Activated CD4-positive, alpha-beta T cell treated with anti-CD3 and anti-CD28 coated beads for 48 hours (primary cell): ENCODE data around the gene WDR82.

Source experiments
- DNase-seq: peaks from one replicate; pipeline ENCODE4 v3.0.0-alpha.2; 2020

WDR82 gene

DNA sequence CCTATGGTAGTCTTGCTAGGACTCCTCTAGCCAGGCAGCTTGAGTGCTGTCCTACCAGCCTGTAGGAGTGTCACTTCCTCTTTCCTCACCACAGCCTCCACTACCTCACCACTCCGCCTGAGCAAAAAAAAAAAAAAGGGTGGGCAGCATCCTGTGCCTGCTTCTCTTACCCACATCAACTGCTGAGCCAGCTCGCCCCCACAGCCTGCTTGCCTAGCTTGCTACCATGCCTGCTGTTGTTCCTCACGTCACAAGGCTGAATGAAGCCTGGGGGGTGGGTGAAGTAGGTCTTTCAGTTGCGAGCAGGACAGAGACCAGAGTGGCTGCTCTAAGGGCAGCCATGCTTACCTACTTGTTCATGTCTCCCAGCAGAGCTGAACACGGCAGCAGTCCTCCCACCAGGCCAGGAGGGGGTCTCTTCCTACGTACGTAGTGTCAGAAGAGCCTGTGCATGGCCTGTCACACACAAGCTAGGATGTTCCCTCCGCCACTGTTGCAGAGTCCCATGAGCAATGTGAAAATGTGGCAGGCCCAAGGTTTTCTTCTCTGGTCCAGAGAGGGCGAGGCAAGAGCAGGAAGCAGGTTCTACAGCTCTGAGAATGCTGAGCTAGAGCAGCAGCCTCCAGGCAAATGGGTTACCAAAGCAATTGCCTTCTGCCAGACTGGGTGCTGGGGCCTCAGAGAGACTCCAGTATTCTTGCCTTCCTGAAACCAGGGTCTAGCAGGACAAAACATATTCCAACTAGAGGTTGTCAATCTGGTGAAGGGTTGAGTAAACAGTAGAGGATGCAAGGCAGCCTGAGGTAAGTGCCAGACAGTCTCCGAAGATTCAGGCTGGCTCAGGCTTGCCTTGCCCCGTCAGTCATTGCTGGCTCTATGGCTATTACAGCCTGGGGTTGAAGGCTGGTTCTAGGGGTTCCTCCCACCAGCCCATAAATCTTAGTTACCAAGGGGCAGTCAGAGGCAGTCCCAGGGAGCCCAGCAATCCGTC lies 24.8 kb downstream of the WDR82 start:
- peak; percentile 86 for DNase-seq

DNA sequence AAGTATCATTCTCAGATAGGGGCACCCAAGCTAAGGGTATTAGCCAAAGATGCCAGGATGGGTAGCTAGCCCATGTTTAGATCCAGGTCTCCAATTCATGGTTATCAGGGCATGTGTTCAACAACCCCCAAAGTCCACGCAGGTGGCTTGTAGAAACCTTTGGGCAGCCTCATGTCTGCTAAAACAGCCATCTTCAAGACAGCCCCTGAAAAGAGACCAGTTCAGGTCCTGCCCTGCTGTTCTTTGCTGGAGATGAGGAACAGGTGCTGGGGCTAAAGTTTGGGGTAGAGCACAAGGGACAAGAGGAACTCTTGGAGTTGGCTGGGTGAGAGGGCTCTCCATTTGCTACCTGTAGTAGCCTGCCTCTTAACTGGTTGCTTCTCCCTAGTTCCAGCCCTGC lies 28.3 kb downstream of the WDR82 start:
- no peak for DNase-seq

DNA sequence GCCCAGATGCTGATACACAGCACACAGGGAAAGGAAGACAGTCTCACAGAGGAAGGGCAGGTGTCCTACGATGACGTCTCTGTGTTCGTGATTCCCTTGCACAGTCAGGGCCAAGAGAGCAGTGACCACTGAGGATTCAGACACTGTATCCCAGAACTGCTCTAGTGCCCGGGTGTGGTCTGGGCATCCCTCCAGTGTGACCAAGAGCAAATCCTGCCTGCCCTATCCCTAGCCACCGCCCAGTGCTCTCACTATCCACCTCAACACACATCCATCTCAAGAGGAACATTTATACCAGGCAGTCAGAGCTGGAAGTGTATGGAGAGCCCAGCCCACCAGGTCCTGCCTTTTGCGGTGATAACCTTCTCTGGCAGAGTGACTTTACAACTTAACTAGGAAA lies 28.8 kb downstream of the WDR82 start:
- DNase-seq, result no peak

DNA sequence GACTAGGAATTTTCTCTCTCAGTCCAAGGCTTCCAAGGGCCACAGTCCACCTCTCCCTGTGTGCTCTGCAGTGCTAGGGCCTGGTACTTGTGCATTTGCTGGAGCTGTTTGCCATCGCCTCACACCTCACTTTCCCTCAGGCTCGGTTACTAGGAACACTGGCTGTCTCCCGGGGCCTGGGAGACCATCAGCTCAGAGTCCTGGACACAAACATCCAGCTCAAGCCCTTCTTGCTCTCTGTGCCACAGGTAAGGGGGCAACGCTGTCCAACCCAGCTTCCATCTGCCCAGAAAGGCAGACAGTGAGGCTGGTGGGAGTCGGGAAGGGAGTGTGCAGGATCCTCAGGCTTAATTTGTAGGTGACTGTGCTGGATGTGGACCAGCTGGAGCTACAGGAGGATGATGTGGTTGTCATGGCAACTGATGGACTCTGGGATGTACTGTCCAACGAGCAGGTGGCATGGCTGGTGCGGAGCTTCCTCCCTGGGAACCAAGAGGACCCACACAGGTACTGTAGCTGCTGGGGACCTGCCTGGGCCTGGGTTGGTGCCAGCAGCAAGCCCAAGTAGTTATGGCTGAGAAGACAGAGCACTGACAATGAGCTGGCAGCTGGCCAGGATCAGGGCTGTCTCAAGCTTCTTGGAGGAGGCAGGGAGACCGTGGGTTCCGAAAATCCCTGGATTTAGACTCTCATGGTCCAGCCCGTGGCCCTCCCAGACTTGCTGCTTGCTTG lies 29.5 kb downstream of the WDR82 start:
- no peak for DNase-seq

DNA sequence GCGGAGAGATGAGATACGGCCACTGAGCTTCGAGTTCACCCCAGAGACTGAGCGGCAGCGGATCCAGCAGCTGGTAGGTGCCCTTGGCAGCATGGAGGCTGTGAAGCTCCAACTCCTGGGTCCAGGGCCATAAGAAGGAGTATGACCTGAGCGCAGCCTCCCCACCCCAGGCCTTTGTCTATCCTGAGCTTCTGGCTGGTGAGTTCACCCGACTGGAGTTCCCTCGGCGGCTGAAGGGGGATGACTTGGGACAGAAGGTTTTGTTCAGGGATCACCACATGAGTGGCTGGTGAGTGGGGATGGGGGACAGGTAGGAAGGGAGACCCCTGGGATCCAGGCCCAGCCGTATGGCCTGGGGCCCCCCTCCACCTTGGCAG lies 30.3 kb downstream of the WDR82 start:
- no peak for DNase-seq

DNA sequence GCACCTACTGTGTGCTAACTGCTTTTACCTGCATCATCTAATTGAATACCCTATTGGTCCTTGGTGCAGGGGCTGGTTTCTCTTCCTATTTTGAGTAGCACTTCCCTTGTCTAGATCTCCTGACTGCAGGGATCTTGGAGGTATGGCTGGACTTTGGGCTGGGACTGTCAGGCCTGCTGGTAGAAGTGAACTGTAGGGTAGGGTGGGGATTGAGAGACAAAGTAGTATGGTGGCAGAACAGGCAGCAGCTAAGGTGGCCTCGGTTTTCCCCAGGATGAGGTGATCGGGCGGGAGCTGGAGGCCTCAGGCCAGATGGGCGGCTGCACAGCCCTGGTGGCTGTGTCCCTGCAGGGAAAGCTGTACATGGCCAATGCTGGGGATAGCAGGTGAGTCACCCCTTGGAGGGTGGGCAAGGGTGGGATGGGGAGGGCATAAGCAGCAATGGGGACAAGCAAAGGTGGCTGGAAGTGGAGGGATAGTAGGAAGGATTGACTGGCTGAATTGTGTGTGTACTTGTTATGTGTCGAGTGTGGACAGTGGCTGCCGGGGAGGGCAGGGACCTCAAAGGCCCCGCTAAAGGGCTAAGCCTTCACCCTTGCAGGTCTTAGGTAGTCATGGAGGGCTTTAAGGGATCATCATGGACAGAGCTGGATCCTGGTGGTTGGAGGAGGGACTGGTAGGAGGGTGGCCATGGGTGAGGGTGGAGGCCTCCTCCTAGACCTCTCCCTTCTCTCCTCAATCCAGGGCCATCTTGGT lies 30.9 kb downstream of the WDR82 start:
- no peak for DNase-seq

DNA sequence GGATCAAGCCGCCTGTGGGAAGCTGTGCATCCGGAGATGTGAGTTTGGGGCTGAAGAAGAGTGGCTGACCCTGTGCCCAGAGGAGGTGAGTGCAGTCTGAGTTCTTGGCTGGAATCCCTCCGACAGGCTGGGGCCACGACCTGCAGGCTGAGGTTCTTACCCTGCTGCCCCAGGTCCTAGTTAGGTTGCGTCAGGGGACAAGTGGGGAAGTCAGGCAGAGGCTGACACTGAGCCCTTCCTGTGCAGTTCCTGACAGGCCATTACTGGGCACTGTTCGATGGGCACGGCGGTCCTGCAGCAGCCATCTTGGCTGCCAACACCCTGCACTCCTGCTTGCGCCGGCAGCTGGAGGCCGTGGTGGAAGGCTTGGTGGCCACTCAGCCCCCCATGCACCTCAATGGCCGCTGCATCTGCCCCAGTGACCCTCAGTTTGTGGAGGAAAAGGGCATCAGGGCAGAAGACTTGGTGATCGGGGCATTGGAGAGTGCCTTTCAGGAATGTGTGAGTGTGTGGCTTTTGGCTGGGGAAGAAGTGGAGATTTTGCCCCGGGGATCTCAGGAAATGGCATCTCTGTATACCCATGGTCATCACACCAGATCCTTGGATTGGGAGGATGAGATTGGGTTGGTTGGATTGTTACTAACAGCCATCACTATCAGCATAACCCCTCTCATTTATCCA lies 31.6 kb downstream of the WDR82 start:
- no peak for DNase-seq

DNA sequence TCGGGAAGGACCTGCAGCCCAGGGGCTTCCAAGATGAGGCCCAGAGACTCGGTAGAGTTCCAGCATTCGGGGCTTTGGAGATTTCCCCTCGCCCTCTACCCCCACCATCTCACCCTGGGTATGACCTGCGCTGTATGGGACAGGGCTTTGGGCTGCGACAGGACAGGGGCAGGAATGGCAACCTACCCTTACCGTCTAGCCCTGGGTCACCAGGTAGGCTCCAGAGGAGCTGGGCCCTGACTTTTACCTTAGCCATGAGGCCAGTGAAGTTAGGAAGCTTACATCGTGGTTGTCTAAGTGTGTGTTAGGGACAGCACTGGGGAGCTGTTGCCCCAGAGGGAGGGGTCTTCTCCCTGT lies 32.2 kb downstream of the WDR82 start:
- DNase-seq, result no peak

DNA sequence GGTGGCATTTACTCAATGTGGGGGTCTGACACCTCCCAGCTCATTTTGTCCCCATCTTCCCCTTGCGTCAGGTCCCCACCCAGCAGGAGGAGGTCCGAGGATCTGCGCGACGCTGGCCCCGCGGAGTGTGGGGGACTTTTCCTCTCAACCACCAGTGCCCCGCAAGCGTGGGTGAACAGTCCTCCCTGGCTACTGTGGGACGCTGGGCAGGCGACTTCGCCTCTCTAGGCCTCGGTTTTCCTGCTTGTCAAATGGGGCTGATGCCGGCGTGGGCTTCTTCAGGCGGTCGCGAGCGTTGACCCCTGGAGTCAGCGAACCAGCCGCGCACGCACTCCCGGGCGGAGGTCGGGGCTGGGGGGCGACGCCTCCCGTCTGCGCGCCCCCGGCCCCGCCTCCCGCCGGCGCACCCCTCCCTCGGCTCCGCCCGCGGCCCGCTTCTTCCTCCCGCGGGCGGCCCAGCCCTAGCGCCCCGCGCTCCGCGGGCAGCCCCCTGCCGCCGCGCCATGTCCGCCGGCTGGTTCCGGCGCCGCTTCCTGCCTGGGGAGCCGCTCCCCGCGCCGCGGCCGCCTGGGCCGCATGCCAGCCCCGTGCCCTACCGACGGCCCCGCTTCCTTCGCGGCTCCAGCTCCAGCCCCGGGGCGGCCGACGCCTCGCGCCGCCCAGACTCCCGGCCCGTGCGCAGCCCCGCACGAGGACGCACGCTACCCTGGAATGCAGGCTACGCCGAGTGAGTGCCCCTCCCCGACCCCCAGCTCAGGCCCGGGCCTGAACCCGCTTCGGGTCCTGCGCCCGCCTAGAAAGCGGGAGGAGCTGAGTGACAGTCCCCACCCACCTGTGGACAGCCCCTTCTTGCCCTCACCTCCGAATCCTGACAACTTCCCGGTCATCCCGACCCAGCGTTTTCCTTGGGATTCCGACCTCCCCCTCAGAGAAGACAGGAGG lies 32.9 kb downstream of the WDR82 start, which contains the start of gene PPM1M:
PPM1M (plus strand) TSS at position 438 of the 942 bp plus-strand sequence; CDS start at position 504, 66 bp downstream.
- DNase-seq, result peak; percentile 58

DNA sequence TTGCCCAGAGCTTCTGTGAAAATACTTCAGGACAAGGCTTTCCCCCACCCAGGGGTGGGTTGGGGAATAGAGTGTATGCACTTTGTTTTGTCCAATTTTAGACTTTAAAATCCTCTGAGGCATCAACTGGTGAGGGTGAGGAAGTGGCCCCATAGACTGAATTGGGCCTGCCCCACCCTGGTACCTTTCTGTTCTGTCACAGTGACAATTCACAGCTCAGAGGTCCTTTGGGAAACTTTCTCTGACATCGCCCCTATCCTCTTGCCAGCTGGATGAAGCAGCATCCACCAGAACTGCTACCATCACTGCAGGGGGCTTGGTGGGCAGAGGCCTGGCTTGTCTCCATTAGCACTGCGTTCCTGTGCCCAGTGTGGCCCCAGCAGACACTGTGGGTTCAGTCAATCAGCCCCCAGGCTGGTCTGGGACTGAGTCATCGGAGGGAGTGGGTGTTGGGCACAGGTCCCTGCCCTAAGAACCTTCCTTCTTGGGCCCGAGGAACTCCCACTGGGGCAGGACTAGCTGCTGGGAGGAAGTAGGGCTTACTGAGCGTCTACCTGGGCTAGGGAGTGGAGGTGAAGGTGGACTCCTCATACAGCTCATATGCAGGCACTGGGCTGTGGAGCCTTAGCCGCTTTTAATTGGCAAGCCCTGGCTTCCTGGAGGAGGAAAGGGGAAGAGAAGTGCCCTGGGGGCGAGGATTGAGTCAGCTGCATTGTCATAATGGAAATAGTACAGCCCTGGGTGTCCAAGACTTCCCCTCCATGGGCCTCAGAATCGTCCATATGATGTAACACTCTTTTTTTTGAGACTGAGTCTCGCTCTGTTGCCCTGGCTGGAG lies 34.4 kb downstream of the WDR82 start:
- peak; percentile 67 for DNase-seq

DNA sequence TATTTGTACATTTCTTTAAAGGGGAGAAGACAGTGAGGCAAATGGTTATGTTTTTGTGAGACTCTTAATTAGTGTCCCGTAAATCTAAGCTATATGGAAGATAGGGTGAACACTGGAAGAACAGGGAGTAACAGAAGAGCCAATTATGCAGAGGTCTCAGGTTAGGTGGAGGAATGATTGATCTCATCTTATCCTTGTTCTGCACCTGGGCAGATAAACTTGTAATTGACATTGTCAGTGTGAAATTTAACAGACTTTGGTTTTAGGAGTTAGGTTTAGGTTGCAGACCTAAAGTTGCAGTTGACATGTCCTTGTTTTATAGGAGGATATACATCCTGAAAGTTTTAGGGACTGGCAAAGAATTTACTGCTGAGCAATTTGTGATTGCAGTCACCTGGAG lies 36.4 kb downstream of the WDR82 start:
- DNase-seq, result no peak

DNA sequence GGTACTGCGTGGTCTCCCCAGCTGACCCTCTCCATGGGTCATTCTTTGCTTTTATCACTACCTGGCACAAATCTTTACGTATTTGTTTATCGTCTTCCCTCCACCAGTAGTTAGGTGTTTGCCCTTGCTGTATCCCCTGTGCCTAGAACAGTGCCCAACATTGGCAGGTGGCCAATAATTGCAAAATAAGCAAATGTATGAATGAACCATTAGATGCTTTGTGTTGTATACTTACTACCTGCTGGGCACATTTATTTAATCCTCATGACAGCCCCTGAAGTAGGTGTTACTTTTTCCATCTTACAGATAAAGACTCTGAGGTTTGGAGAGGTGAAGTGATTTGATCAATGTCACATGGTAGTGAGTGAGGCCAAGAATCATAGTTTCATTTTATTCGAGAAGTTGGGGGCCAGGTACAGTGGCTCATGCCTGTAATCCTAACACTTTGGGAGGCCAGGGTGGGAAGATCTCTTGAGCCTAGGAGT lies 37.5 kb downstream of the WDR82 start:
- DNase-seq, result no peak

DNA sequence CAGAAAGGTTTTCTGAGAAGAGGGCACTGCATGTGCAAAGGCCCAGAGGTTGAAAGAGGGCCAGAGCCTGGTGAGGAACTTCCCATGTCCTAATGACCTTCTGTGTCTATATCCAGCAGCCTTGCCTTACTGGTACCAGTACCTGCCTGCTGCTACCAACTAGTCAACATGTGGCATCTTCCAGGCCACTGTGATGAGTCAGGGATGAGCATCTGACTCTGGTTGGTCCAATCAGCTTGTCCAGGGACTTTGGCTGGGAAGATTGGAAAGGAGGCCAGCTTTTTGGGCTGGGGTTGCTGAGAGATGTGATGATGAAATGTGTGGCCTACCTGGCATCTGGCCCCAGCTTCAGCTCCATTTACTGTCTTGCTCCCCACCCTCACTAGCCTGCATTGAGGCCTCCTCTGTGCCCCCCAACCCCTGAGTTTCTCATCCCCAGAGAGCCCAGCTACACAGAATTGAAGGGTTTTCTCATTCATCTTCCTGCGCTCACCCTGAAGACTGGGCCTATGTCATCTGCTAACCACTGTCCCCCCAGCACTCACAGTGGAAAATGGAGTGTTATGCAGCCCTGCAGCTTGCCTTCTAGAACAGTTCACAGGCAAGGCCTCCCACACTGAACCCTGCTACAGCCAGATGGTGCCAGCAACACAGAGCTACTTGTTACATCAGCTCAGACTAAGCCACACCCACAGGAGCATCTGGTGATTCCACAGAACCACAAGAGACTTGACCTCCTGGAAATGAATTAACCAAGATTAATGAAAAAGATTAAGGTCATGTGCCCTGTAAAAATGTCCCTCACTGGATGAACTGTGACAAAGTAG lies 38.2 kb downstream of the WDR82 start:
- peak; percentile 77 for DNase-seq

DNA sequence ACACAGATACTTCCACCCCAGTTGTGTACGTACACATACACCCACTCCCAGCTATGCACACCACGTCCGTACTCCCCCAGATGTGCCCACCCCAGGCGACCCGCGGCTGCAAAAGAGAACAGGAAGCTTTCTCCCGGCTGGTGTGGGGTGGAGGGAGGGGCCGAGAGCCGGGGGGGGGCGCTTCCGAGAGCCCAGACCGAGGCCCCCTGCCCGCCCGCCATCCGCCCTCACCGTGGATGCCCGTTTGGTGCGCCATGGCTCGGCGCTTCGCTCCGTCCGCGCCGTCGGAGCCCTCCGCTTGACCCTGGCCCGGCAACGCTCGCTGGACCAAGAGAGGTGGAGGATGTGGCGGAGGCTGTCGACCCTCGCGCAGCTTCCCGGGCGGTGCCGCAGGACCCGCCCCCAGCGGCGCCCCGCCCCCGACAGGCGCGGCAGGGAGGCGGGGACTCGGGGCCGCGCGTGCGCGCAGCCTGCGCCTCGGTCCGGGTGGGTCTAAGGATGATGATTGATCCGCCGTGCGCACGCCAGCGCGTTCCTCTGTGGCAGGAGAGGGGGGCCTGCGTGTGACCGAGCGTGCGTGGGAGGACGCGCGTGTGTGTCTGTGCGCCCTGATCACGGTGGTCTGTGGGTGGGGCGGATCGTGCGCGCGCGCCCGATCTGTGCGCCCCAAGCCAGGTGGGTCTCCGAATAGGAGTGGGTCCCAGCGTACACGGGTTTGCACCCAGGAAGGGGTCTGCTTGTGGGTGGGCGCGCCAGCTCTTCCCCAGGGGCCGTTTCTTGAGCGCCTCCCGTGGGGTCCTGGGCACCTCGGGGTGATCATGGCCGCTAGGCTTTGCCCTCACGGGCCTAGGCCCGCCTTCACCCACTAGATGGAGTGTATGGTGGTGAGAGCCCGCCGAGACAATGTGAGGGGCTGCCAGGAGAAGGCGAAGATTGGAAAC lies 39.4 kb downstream of the WDR82 start, which contains the start of gene TWF2:
TWF2 (minus strand) TSS at position 398 of the 941 bp plus-strand sequence; CDS start at position 256, 142 bp downstream.
- peak; percentile 91 for DNase-seq

DNA sequence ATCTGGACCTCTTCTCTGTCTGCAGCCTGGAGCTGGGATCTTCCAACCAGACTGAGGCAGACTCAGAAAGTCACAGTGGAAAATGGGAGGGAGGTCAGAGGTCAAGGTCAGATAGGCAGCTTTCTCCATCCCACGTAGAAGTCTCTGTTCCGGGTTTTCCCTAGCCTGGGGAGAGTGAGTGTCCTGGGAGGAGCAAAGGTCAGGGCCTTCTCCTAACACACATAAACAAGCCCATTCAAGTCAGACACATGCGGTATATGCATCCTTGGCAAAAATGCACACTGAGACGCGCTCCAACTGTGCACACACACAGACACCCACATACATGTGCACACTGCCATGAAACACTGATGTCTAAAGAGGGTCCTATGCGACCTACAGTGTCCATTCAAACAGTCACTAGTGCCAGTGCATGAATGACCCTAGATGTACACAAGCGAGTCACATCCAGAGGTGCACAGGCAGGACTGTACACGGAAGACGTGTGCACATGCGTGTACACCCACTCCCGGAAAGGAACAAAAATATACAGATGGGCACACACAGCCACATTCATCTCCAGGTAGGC lies 40.2 kb downstream of the WDR82 start:
- DNase-seq, result peak; percentile 50

DNA sequence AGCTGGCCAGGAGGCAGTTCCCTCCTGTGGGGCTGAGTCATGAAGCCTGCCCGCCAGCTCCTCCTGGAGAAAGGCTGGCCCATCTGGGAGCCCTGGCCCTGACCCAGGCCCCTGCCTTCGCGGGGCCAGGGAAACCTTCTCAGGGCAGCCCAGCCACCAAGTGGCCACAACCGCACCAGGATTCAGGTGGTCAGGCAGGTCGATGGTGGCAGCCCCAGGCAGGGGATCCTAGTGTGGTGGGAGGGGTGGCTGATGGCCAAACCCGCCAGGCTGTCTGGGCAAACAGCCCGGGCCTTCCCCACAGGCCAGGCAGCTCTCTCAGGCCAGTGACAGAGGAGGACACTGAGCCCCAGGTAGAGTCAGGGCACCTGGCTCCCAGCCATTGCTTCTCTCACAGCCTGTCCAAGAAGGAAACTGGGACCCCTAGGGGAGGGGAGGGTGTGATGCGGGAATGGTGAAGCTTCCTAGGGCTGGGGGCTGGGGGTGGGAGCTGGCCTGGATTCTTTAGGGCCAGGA lies 40.7 kb downstream of the WDR82 start:
- no peak for DNase-seq

DNA sequence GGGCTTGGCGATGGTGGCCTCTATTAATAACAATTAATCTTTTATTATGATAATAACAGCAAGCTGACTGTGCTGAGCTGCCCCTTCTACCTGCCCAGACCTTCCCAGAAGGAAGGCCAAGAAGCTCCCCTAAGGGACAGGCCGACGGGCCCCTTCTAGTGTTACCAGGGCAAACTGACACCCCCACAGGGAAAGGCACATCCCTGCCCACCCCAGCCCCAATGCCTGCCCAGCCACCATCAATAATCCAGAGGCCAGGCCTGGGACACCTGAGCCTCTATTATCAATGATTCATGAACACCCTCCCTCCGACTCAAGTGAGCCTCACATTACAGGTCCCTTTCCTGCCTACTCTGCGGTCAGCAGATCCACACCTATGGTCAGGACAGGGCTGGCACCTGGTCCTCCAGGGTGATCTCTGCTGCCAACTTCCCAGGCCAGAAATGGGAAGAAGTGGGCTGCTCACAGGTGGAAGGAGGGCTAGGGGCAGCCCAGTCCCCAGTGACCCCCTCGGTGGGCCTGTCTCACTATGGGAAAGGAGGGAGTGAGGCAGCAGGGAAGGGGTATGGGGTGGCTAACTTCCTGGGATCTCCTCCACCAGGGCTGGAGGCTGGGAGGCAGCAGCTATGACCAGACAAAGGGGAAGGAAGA lies 41.3 kb downstream of the WDR82 start:
- no peak for DNase-seq
